Left hindlimb (tissue), 1 donor: ENCODE measurements around the gene TOMM20.
"Not testable (repeated sequence)": the region's sequence is repeated elsewhere in the genome, so short reads cannot be mapped to it uniquely, and the experiment has no call there.

Experiments
- DNase-seq: peaks from one replicate; pipeline ENCODE4 v3.0.0-alpha.2; 2018

TOMM20 gene

GRCh38 chr1:235077571-235078479, 50.8 kb downstream of the TOMM20 start:
- DNase-seq: no peak

- DNase-seq: no peak
Measured at GRCh38 chr1:235077163-235077540, 51.5 kb downstream of the TOMM20 start.

- DNase-seq: no peak
Measured at GRCh38 chr1:235076504-235077162, 52.0 kb downstream of the TOMM20 start.

- DNase-seq: no peak
Measured at GRCh38 chr1:235075777-235076308, 52.8 kb downstream of the TOMM20 start.

- DNase-seq: peak; percentile 81
Measured at GRCh38 chr1:235075048-235075776, 53.4 kb downstream of the TOMM20 start.

GRCh38 chr1:235074523-235075047, 54.1 kb downstream of the TOMM20 start:
- DNase-seq: no peak

- DNase-seq: no peak
Measured at GRCh38 chr1:235073968-235074522, 54.6 kb downstream of the TOMM20 start.

- DNase-seq: no peak
Measured at GRCh38 chr1:235073331-235073967, 55.2 kb downstream of the TOMM20 start.

GRCh38 chr1:235072577-235072976, 56.1 kb downstream of the TOMM20 start:
- DNase-seq: not testable (repeated sequence)

- no peak for DNase-seq
Measured at GRCh38 chr1:235072096-235072495, 56.5 kb downstream of the TOMM20 start.

GRCh38 chr1:235070819-235071218, 57.8 kb downstream of the TOMM20 start:
- DNase-seq: no peak

GRCh38 chr1:235069577-235070563, 58.8 kb downstream of the TOMM20 start:
- DNase-seq: no peak

GRCh38 chr1:235069176-235069575, 59.5 kb downstream of the TOMM20 start:
- no peak for DNase-seq

GRCh38 chr1:235068158-235069121, 60.2 kb downstream of the TOMM20 start:
- no peak for DNase-seq

GRCh38 chr1:235067396-235068157, 61.1 kb downstream of the TOMM20 start:
- DNase-seq: peak; percentile 85

- DNase-seq: no peak
Measured at GRCh38 chr1:235063068-235063765, 65.4 kb downstream of the TOMM20 start.

- DNase-seq: no peak
Measured at GRCh38 chr1:235060607-235061470, 67.8 kb downstream of the TOMM20 start.
